Liver (tissue), 3 donors: ENCODE results near the gene DPM3.

Experiments used
- CTCF ChIP-seq: fragments of 150-350 bp; IDR thresholded peaks from 2 replicates; pipeline ENCODE4 v1.5.1; 2017; ENCODE audit warnings: improper control_type of control experiment, low read depth, low read length; ENCODE audit not compliant: missing input control
- EGR1 ChIP-seq, 2 donors: IDR thresholded peaks; 2 replicates each; pipeline ENCODE4 v1.6.1; 2016 to 2018; ENCODE audit warnings: antibody characterized with exemption in 2 of 2, low read depth in 2 of 2
- FOXA1 ChIP-seq: IDR thresholded peaks from 2 replicates; pipeline ENCODE4 v1.6.1; 2016; ENCODE audit warnings: antibody characterized with exemption
- JUND ChIP-seq, 2 donors: IDR thresholded peaks; 2 replicates each; pipeline ENCODE4 v1.6.1; 2016; ENCODE audit warnings: antibody characterized with exemption in 2 of 2
- MAX ChIP-seq: IDR thresholded peaks from 2 replicates; pipeline ENCODE4 v1.6.1; 2016; ENCODE audit warnings: antibody characterized with exemption
- RAD21 ChIP-seq, 2 donors: IDR thresholded peaks; 2 replicates each; pipeline ENCODE4 v1.6.1; 2016; ENCODE audit warnings: antibody characterized with exemption in 2 of 2, mild to moderate bottlenecking in 2 of 2
- REST ChIP-seq: IDR thresholded peaks from 2 replicates; pipeline ENCODE4 v1.6.1; 2016; ENCODE audit warnings: antibody characterized with exemption, mild to moderate bottlenecking
- TAF1 ChIP-seq: conservative IDR thresholded peaks from 2 replicates; pipeline ENCODE4 v1.6.1; 2016; ENCODE audit warnings: antibody characterized with exemption, mild to moderate bottlenecking
- YY1 ChIP-seq: IDR thresholded peaks from 2 replicates; pipeline ENCODE4 v1.6.1; 2016; ENCODE audit warnings: antibody characterized with exemption, mild to moderate bottlenecking
- donor health status: healthy.
- donor health status: healthy.

DNA sequence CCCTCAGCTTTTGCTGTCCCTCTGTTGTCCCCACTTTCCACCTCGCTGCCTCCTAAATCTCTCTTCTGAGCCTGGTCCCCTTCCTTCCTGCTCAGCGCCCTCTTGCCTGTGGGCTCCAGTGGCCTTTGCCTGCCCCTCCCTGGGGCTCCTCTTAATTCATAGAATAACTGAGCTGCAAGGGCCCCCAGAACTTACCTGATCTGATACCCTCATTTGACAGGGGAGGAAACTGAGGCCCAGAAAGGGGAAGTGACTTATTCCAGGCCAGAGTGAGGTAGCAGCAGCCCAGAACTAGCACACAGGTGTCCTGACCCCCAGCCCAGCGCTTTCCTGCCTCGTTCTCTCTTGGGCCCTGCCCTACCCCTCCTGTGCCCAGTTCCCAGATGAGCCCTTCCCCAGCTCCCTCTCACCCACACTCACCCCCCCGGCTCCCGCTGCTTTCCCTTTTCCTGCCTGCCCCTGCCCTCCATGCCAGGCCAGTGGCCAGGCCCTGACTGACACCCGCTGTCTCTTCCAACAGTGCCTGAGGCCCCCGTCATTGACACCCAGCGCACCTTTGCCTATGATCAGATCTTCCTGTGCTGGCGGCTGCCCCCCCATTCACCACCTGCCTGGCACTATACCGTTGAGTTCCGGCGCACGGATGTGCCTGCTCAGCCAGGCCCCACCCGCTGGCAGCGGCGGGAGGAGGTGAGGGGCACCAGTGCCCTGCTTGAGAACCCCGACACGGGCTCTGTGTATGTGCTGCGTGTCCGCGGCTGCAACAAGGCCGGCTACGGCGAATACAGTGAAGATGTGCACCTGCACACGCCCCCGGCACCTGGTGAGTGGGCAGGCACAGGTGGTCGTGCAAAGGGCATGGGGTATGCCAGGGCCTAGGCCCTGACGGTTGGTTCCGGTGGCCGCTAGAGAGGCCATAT is 39.0 kb upstream of the DPM3 start:
- TF ChIP-seq CTCF, result no peak
- TF ChIP-seq JUND (IDR thresholded peaks at IDR 0.05), result no peak
- TF ChIP-seq REST, result no peak
- no peak for TF ChIP-seq MAX
- TF ChIP-seq TAF1, result no peak
- TF ChIP-seq YY1, result no peak
- TF ChIP-seq RAD21 (IDR thresholded peaks at IDR 0.05), result no peak
- no peak for TF ChIP-seq EGR1 (IDR thresholded peaks at IDR 0.05; ENCODE audit: low read depth in 2 of 2)
- no peak for TF ChIP-seq FOXA1
